Small intestine (tissue), 16 donors: Measurements from ENCODE around the gene ZNF197. TPM values are rescaled to one million over a fixed set of nuclear protein-coding genes. Genes with fewer than 3 reads are reported as not detected.
"Not testable (repeated sequence)": the region's sequence is repeated elsewhere in the genome, so short reads cannot be mapped to it uniquely, and the experiment has no call there.

Source experiments
- DNase-seq, 2 donors: peaks; one replicate each; pipeline versions ENCODE4 v3.0.0 to v3.0.0-alpha.2; 2013
- FAIRE-seq: peaks from 2 replicates; lab custom pipeline; 2012; peaks lifted over from hg19 to GRCh38; lab: Jason Lieb, UNC
- H3K27ac ChIP-seq, 3 donors: one replicate each; pipeline ENCODE4 v1.5.1; 2013; ENCODE audit warnings: low read length in 2 of 3, mild to moderate bottlenecking in 2 of 3, control low read depth in 1 of 3, inconsistent platforms in 1 of 3, low read depth in 1 of 3, moderate library complexity in 1 of 3
- H3K27me3 ChIP-seq, 3 donors: one replicate each; pipeline ENCODE4 v1.6.1; 2013; ENCODE audit warnings: low read length in 3 of 3, inconsistent platforms in 1 of 3; ENCODE audit not compliant: control insufficient read depth in 3 of 3, insufficient read depth in 3 of 3
- H3K36me3 ChIP-seq, 3 donors: one replicate each; pipeline ENCODE4 v1.6.1; 2013; ENCODE audit warnings: low read length in 3 of 3, inconsistent platforms in 1 of 3, low read depth in 1 of 3, mild to moderate bottlenecking in 1 of 3, moderate library complexity in 1 of 3; ENCODE audit not compliant: control insufficient read depth in 3 of 3, insufficient read depth in 2 of 3
- H3K4me1 ChIP-seq, 3 donors: one replicate each; pipeline ENCODE4 v1.6.1; 2013; ENCODE audit warnings: low read length in 2 of 3, inconsistent platforms in 1 of 3, low read depth in 1 of 3, mild to moderate bottlenecking in 1 of 3, moderate library complexity in 1 of 3; ENCODE audit not compliant: control insufficient read depth in 3 of 3, insufficient read depth in 2 of 3
- H3K4me3 ChIP-seq, 3 donors: one replicate each; pipeline ENCODE4 v1.5.1; 2013; ENCODE audit warnings: low read length in 3 of 3, control low read depth in 1 of 3, inconsistent platforms in 1 of 3, low read depth in 1 of 3, mild to moderate bottlenecking in 1 of 3, moderate library complexity in 1 of 3
- H3K9me3 ChIP-seq, 2 donors: one replicate each; pipeline ENCODE4 v1.6.1; 2013; ENCODE audit warnings: low read depth in 1 of 2, low read length in 1 of 2; ENCODE audit not compliant: control insufficient read depth in 2 of 2, insufficient read depth in 1 of 2
- WGBS, 3 donors: extraction: QIAGEN DNeasy Blood & Tissue Kit; methylation state at CpG; one replicate each; pipeline ENCODE4 v1.1.7; 2013; 5-methylcytosine and 5-hydroxymethylcytosine counted together
- long read RNA-seq, 10 donors: transcript quantifications; one replicate each; lab custom pipeline, GENCODE V29; 2026
- polyA plus RNA-seq, 4 donors: library from polyadenylated mRNA; stranded (reverse) in 3 of 4; unstranded in 1 of 4; fragments of 200-250 nt in 3 of 4; fragments of 120-200 nt in 1 of 4; gene quantifications; one replicate each; pipeline versions ENCODE4 v1.2.1 to v1.2.3, GENCODE V29; 2013
- donor health status: healthy with polysubstance abuse.
- donor health status: control.
- donor health status: control.
- donor health status: Bipolar disorder and iron deficiency.
- donor health status: healthy.

Gene ZNF197
- polyA plus RNA-seq = 10 to 100 TPM in 1 of 4 donors, 1 to 10 TPM in 3; 5.7 to 23.0 (median 7.6) TPM
- long read RNA-seq, donor 1 = 0 reads
- long read RNA-seq, donor 2 = 0 reads
- long read RNA-seq, donor 3, full-length matches to known transcripts = 3 of 3 reads
- long read RNA-seq, donor 3, partial matches to known transcripts = 0 of 3 reads
- long read RNA-seq, donor 3, other reads (novel, unspliced or antisense) = 0 of 3 reads
- long read RNA-seq, donor 4 = 0 reads
- long read RNA-seq, donor 5 = 0 reads
- long read RNA-seq, donor 6, partial matches to known transcripts = 0 of 3 reads
- long read RNA-seq, donor 6, other reads (novel, unspliced or antisense) = 0 of 3 reads
- long read RNA-seq, donor 7 = 0 reads
- long read RNA-seq, donor 8 = 0 reads
- long read RNA-seq, donor 9, partial matches to known transcripts = 0 of 1 reads
- long read RNA-seq, donor 9, other reads (novel, unspliced or antisense) = 0 of 1 reads
- long read RNA-seq, donor 10, full-length matches to known transcripts = 5 of 5 reads
- long read RNA-seq, donor 10, partial matches to known transcripts = 0 of 5 reads
- long read RNA-seq, donor 10, other reads (novel, unspliced or antisense) = 0 of 5 reads

DNA sequence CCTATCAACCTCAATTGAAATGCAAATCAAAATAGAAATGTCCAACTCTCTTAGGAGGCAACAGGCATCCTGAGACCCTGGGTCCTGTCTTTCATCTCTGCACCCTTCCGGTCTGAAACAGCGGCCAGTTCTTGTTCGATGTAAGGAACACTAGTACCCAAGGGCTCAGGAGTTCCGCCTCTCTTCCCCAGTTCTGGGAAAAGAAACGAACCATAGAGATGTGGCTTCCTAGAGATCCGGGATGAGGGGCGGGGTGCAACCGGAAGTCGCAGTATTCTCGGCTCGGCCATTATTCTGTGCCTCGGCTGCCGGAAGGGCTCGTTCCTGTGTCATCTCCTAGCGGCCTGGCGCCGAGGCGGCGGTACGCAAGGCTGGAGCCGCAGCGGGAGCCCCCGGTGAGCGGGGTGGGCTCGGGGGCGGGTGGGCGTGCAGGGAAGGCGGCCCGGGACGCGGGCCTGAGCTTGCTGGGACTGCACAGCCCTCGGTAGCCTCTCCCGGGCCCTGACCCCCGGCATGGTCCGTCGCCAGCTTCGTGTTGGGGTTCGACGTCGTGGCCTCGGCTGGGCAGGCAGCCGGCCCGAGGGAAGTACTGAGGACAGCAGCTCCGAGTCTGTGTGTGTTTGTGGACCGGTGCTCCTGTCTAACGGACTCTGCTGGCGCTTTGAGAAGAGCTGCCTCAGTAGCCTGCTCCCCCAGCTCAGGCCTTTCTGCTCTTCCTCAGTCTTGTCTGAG lies at the start of gene ZNF197:
Gene ZNF197 (plus strand): TSS at position 288 of the 732 bp plus-strand sequence. CDS start 4,119 bp downstream, outside the sequence.
- 1% methylated on average over 32 to 47 of the region's 47 CpGs for WGBS, 3 donors
- no peak for FAIRE-seq
- Histone ChIP-seq H3K9me3 (no peaks in the 10 kb centered on the region), H3K4me3 (peak within 1 kb of the TSS; percentile 92 to 96 (median 94)), H3K27ac (peak within 1 kb of the TSS; percentile 73 to 92 (median 80)), H3K27me3 (no peaks in the 10 kb centered on the region), H3K36me3 (peaks cover 2 to 4% (median 4%) of the 10 kb centered on the region in 3 donors), H3K4me1 (peaks cover 1 to 7% (median 6%) of the 10 kb centered on the region in 3 donors)
- peak; percentile 91 to 94 for DNase-seq

DNA sequence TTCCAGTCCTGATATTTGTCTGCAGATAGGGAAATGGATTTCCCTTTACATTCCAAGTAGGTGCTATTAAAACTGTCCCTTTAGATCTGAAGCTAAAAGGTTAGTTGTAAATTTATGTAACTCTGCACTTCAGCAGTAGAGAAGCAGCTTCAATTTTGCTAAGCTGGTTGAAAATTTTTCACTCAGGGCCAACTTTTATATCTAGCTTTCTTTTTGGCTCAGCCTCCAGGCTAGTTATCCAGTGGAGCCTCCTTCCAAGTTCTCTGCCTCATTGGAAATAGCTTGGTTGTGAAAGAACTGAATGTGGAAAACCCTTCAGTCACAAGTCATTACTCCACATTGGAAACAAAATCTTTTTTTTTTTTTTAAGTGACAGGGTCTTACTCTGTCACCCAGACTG lies 48.2 kb upstream of the ZNF197 start:
- DNase-seq (no peak), FAIRE-seq (no peak)
- peaks cover 0 to 41% of the 10 kb centered on the region in 2 donors for H3K9me3 ChIP-seq

DNA sequence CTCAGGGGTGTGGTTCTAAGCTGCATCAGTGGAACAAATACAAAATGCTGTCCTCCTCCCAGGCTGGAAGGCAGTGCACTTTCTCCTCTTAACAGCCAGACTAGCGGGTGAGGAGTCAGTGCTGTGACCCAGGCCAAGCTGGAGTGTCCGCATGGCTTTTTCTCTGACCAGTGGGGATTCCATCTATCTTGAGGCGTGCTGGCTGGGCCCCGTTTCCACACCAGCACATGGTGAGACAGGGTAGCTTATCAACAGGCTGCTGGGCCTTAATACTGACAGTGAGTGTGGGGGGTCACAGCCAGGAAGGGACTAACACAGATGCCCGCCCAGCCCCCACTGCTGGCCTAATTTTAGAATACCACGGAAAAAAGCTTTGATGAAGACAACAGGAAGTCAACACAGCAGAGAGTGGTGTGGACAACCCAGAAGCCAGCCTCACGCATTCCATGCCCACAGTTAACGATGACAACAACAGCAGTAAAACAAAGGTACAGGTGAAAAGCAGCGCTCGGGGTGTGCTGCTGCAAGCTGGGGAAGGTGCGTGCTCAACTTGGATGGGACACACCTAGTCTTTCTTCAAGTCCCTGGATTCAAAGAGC lies 47.4 kb upstream of the ZNF197 start:
- not testable (repeated sequence) for H3K4me3 ChIP-seq, H3K36me3 ChIP-seq, H3K4me1 ChIP-seq, DNase-seq, H3K27me3 ChIP-seq, H3K27ac ChIP-seq, FAIRE-seq
- peaks cover 0 to 35% of the 10 kb centered on the region in 2 donors for H3K9me3 ChIP-seq
- WGBS, 3 donors = 89 to 93% (median 91%) methylated on average over 11 of the region's 11 CpGs

More for the DNA sequence above, 48.2 kb upstream of the ZNF197 start:
- Histone ChIP-seq H3K36me3 (peaks cover 0 to 10% (median 0%) of the 10 kb centered on the region in 3 donors), H3K4me3 (no peak overlapping the region), H3K27me3 (no peaks in the 10 kb centered on the region), H3K4me1 (no peaks in the 10 kb centered on the region), H3K27ac (no peak overlapping the region)

DNA sequence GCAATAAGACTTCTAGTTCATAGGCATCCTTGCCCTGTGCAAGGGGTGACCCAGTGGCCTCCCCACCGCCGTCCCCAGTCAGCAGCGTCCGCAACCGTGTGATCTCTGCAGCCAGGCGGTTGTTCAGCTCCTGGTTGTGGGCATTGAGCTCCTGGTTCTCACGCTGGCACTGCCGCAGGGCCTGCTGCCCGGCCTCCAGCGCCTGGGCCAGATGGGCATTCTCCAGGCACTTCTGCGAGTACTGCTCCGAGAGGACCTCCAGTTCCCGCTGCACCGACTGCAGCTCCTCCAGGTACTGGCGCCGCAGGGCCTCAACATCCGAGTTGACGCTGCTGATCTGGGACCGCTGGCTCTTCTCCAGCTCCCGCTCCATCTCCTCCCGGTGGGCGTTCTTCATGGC lies 46.5 kb upstream of the ZNF197 start:
- H3K36me3 ChIP-seq, H3K27me3 ChIP-seq, H3K4me1 ChIP-seq, DNase-seq, H3K4me3 ChIP-seq, FAIRE-seq, H3K27ac ChIP-seq: not testable (repeated sequence)
- WGBS, 3 donors = 98 to 99% (median 98%) methylated on average over 18 to 22 of the region's 22 CpGs
- peaks cover 0 to 28% of the 10 kb centered on the region in 2 donors for H3K9me3 ChIP-seq

DNA sequence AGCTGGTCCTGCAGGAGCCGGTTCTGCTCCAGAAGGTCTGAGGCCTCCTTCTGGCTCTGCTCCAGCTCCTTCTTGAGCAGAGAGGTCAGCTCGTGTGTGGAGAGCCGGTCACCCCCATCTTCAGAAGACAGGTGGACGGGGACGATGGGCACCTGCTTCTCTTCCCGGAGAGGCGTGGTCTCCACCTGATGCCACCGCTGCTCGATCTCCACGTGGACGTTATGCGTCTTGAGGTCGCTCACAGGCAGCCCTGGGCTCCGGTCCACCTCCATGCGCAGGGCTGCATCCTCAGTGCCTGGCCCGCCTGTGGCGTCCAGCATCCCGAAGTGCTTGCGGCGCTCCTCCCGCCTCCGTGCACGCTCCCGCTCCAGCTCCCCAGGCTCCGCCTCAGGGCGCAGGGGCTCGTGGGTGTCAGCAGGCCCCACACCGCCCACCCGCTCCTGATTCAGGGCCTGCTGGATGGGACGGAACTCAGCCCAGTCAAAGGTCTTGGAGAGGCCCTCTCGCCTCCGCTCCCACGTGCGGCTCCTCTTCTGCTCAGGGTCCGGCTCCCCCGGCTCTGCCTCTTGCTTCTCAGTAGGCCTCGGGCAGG lies 45.8 kb upstream of the ZNF197 start:
- H3K27me3 ChIP-seq, H3K36me3 ChIP-seq, H3K4me3 ChIP-seq, DNase-seq, H3K27ac ChIP-seq, H3K4me1 ChIP-seq, FAIRE-seq: not testable (repeated sequence)
- H3K9me3 ChIP-seq = peaks cover 0 to 23% of the 10 kb centered on the region in 2 donors
- WGBS, 3 donors = 96 to 97% (median 97%) methylated on average over 35 to 37 of the region's 37 CpGs

DNA sequence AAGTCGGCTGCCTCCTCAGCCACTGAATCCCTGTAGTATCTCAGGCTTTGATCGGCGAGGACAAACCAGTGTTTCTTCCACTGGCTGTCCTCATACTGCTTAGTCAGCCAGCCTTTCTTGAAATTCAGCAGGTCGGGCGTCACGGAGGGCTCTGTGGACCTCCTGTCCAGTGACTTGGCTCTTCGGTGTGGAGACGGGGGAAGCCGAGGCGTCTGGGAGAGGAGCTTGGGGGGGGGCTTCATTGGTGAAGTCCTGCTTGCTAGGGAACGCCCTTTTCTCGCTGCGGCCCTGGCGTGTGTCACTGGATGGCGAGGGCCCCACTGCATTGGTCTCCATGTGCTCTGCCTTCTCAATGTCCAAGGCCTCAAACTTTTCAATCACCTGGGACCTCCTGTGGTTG lies 45.1 kb upstream of the ZNF197 start:
- 96 to 99% (median 98%) methylated on average over 15 of the region's 15 CpGs for WGBS, 3 donors

DNA sequence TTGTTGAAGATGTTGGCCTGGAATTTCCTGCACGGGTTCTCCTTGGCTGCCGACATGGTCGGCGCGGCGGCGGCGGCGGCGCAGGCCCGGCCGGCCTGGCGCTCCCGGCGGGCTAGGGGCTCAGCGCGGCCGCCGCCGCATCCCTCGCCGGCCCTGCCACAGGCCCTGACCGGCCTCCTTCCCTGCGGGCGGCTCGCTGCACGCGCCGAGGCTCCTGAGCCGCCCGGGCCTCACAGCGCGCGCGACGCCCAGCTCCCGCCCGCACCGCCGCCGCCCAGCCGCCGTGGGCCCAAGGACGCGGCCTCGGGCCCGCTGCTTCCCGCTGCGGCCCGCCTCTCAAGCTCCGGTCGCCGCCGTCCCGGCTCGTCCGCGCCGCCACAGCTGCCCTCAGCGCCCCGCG lies 43.9 kb upstream of the ZNF197 start:
- DNase-seq, FAIRE-seq, H3K27me3 ChIP-seq, H3K36me3 ChIP-seq, H3K27ac ChIP-seq: not testable (repeated sequence)
- Histone ChIP-seq H3K4me1 (peaks cover 0 to 10% (median 9%) of the 10 kb centered on the region in 3 donors), H3K4me3 (peak overlapping the region in 1 of 3 donors; percentile 31), H3K9me3 (peaks cover 0 to 19% of the 10 kb centered on the region in 2 donors)
- 37 to 76% (median 74%) methylated on average over 49 to 62 of the region's 62 CpGs for WGBS, 3 donors

More for the DNA sequence above, 45.1 kb upstream of the ZNF197 start:
- DNase-seq, FAIRE-seq, H3K4me1 ChIP-seq, H3K27me3 ChIP-seq, H3K27ac ChIP-seq, H3K4me3 ChIP-seq, H3K36me3 ChIP-seq: not testable (repeated sequence)
- peaks cover 0 to 23% of the 10 kb centered on the region in 2 donors for H3K9me3 ChIP-seq
